GM06990 (cell line): Measurements from ENCODE around the gene MYH3.

ENCODE experiments used
- DNase-seq: peaks from one replicate; pipeline ENCODE4 v3.0.0-alpha.2; 2011; ENCODE audit not compliant: insufficient read length; ENCODE audit errors: extremely low read depth
- H3K27me3 ChIP-seq: replicated peaks from 2 replicates; pipeline ENCODE4 v1.6.0; 2011; ENCODE audit warnings: low read length; ENCODE audit not compliant: control insufficient read depth, insufficient read depth
- H3K36me3 ChIP-seq: 2 replicates; pipeline ENCODE4 v1.5.1; 2011; ENCODE audit warnings: low read length; ENCODE audit not compliant: control insufficient read depth, insufficient read depth
- H3K4me3 ChIP-seq: replicated peaks from 2 replicates; pipeline ENCODE4 v1.5.1; 2011; ENCODE audit warnings: low read depth, mild to moderate bottlenecking, control low read depth, low read length
- TF ChIP-seq, protein P1 (sequence below): IDR thresholded peaks from 2 replicates; pipeline ENCODE4 v1.5.1; 2011; ENCODE audit warnings: low read length, control low read depth, mild to moderate bottlenecking, inconsistent platforms; ENCODE audit not compliant: insufficient read depth, poor library complexity, severe bottlenecking

Gene MYH3

DNA sequence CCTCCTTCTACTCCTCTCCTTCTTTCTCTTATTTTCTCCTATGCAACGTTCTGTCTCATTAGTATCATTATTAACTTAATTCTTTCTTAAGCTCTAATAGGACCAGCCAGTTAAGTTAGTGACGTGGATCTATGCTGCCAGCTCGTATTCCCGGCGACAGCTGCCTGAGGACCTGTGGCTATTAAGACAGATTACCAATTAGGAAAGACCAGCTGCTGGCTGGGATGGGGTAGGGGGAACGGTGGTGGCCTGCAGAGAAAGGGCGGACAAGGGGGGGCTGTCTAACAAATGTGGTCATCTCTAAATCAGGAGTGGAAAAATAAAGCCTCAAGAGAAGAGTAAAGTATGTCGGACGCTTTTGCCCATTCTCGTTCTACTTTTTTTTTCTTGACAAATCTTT is 770 bp upstream of the MYH3 start:
- DNase-seq, result no peak
- no peaks in the 10 kb centered on the region for H3K27me3 ChIP-seq
- TF ChIP-seq, protein P1, sequence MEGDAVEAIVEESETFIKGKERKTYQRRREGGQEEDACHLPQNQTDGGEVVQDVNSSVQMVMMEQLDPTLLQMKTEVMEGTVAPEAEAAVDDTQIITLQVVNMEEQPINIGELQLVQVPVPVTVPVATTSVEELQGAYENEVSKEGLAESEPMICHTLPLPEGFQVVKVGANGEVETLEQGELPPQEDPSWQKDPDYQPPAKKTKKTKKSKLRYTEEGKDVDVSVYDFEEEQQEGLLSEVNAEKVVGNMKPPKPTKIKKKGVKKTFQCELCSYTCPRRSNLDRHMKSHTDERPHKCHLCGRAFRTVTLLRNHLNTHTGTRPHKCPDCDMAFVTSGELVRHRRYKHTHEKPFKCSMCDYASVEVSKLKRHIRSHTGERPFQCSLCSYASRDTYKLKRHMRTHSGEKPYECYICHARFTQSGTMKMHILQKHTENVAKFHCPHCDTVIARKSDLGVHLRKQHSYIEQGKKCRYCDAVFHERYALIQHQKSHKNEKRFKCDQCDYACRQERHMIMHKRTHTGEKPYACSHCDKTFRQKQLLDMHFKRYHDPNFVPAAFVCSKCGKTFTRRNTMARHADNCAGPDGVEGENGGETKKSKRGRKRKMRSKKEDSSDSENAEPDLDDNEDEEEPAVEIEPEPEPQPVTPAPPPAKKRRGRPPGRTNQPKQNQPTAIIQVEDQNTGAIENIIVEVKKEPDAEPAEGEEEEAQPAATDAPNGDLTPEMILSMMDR, result no peak
- H3K4me3 ChIP-seq, result no peak overlapping the region
- H3K36me3 ChIP-seq, result no peaks in the 10 kb centered on the region

DNA sequence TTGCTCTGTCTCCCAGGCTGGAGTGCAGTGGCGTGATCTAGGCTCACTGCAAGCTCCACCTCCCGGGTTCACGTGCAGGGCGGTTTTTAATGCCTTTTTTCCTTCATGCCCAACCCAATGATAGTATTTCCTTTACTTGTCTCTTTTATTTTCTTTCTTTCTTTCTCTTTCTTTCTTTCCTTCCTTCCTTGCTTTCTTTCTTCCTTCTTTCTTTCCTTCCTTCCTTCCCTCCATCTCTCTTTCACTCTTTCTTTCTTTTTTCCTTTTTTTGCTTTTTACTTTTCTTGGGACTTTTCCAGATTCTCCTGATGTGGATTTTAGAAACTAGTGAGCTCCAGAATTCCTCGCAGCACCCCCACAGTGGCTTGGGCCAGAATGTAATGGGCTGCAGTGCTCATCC is 3.1 kb downstream of the MYH3 start:
- TF ChIP-seq, protein P1, result no peak
- Histone ChIP-seq H3K27me3 (no peaks in the 10 kb centered on the region), H3K36me3 (no peaks in the 10 kb centered on the region), H3K4me3 (no peak overlapping the region)
- DNase-seq, result no peak

DNA sequence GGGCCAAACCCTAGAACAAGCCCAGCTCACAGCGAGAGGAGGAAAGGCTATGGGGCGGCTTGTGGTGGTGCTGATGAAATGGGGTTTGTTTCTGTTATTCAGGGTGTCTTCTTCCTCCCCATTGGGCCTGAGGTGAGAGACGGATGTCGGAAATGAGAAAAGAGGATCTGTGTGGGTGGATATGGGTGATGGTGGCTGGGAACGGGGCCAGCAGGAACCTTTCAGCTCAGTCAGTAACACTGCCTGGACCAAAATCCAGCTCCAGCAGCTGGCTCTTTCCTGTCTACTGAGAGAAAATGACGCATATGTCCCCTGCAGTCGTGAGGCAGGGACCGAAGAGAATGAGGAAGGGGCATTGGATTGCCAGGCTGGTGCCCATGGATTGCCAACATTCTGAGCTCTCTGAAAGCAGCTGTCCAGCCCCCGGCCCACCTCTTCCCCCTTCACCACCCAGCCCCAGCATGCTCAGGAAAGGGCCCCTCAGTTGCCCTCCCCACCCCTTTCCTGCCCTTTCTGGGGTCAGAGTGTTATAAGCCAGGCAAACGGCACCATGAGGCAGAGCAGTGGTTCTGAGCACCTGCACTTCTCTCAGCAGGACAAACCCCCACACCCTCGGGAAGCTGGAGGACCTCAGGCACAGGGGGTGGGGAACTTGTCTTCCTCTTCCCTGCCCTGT is 4.0 kb downstream of the MYH3 start:
- DNase-seq, result no peak
- no peaks in the 10 kb centered on the region for H3K27me3 ChIP-seq

DNA sequence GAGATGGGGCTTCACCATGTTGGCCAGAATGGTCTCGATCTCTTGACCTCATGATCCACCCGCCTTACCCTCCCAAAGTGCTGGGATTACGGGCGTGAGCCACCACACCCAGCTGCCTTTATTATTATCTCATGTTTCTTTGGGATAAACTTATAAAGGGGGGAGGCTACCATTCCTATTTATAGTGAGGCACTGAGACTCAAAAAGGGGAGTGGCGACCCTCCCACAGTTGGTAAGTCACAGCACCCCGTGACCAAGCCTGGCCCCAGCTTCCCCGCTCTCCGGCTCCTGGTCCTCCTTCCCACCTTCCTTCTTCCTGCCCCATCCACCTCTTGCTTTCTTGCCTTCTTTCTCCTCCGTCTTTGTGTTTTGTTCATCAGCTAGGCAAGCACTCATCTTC is 5.2 kb downstream of the MYH3 start:
- H3K27me3 ChIP-seq, result no peaks in the 10 kb centered on the region
- TF ChIP-seq, protein P1, result no peak
- H3K36me3 ChIP-seq, result no peaks in the 10 kb centered on the region
- H3K4me3 ChIP-seq, result no peak overlapping the region
- DNase-seq, result no peak

More for the DNA sequence above, 4.0 kb downstream of the MYH3 start:
- TF ChIP-seq, protein P1, result no peak
- H3K4me3 ChIP-seq, result no peak overlapping the region
- no peaks in the 10 kb centered on the region for H3K36me3 ChIP-seq

DNA sequence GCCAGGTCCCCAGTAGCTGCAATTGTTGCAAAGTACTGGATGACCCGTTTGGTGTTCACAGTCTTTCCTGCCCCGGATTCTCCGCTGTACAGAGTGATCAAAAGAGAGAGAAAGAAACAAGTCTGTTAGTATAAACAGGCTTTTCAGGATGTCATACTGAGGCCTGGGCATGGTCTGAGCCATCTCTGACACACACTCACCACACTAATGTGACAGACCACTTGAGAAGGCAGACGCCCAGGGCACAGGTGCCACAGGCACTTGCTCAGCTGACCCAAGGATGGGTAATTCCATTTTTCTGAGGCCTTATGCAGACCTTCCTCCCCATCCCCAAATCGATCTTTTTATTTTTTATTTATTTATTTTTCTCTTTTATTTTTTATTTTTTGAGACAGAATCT is 7.5 kb downstream of the MYH3 start:
- Histone ChIP-seq H3K36me3 (no peaks in the 10 kb centered on the region), H3K4me3 (no peak overlapping the region), H3K27me3 (no peaks in the 10 kb centered on the region)
- no peak for DNase-seq
- TF ChIP-seq, protein P1, result no peak

DNA sequence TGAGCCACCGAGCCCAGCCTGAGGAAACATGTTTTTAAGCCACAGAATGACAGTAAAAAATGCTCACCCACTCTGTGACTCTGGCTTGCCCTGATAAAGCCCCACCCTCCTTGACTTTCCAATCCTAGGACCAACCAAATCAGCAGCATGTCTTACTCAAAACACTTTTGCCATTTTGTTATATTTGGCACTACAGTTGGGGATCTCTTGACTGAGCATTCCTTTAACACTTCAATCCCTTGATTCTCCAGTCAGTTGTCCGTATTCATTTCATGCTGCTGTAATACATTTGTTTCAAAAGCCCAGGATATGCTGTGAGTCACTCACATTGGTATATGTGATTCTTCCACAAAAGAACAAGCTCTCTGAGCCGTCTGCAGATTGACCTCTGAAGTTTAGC is 8.2 kb downstream of the MYH3 start:
- H3K36me3 ChIP-seq, result no peaks in the 10 kb centered on the region
- H3K27me3 ChIP-seq, result no peaks in the 10 kb centered on the region
- no peak for DNase-seq
- TF ChIP-seq, protein P1, result no peak
- no peak overlapping the region for H3K4me3 ChIP-seq
